ENCODE measurements around the gene CCL19. TPM values are rescaled to one million over a fixed set of nuclear protein-coding genes. Genes with fewer than 3 reads are reported as not detected.
A peak's percentile ranks its signal among the peaks of the same experiment; 100 is the strongest.

Gene CCL19
- total RNA-seq, 2 donors from 2014 or later = 8.0 to 13.4 TPM

- ATAC-seq (no peak), DNase-seq (no peak)
- intact Hi-C loops (cut with DNase I) = loop anchor here in 1 of 2 donors (5.0 kb wide), 1 partner anchor 32 kb away; no protein-coding TSS in a partner anchor
These were observed 21.1 kb downstream of the CCL19 start for GRCh38 chr9:34669809-34670562.

- DNase-seq = peak; percentile 95
- intact Hi-C loops (cut with DNase I) = loop anchor here in 1 of 2 donors (5.0 kb wide), 1 partner anchor 37 kb away; no protein-coding TSS in a partner anchor
- ATAC-seq = peak; percentile 90 to 92
These were observed 25.5 kb downstream of the CCL19 start for GRCh38 chr9:34665381-34666250.

- DNase-seq = no peak
These were observed 26.1 kb downstream of the CCL19 start for GRCh38 chr9:34665067-34665380.

GRCh38 chr9:34664281-34665066, 26.6 kb downstream of the CCL19 start:
- intact Hi-C loops (cut with DNase I) = loop anchor here in 1 of 2 donors (5.0 kb wide), 1 partner anchor 38 kb away; no protein-coding TSS in a partner anchor
- peak; percentile 44 to 48 for ATAC-seq
- DNase-seq = peak; percentile 81

More at GRCh38 chr9:34665067-34665380, 26.1 kb downstream of the CCL19 start:
- no peak for ATAC-seq
- intact Hi-C loops (cut with DNase I) = loop anchor here in 1 of 2 donors (5.0 kb wide), 1 partner anchor 37 kb away; no protein-coding TSS in a partner anchor

GRCh38 chr9:34663303-34663605, 27.8 kb downstream of the CCL19 start:
- intact Hi-C loops (cut with DNase I) = no loop called here
- DNase-seq (no peak), ATAC-seq (no peak)

GRCh38 chr9:34662526-34663302, 28.4 kb downstream of the CCL19 start, which contains the start of gene CCL27:
Gene CCL27, minus strand, starts transcription at chr9:34662657. Its CDS starts 24 bp downstream, at chr9:34662633.
- intact Hi-C loops (cut with DNase I) = no loop called here
- ATAC-seq = no peak

GRCh38 chr9:34659592-34660253, 31.4 kb downstream of the CCL19 start:
- intact Hi-C loops (cut with DNase I) = no loop called here
- DNase-seq = no peak
- ATAC-seq = no peak

More at GRCh38 chr9:34662526-34663302, 28.4 kb downstream of the CCL19 start, which contains the start of gene CCL27:
- DNase-seq = no peak

GRCh38 chr9:34658461-34658860, 32.6 kb downstream of the CCL19 start:
- intact Hi-C loops (cut with DNase I) = no loop called here
- DNase-seq = no peak
- ATAC-seq = no peak

- intact Hi-C loops (cut with DNase I) = no loop called here
- no peak for DNase-seq
- ATAC-seq = no peak
These were observed 34.1 kb downstream of the CCL19 start for GRCh38 chr9:34656992-34657391.

GRCh38 chr9:34655394-34655793, 35.7 kb downstream of the CCL19 start:
- intact Hi-C loops (cut with DNase I) = no loop called here
- no peak for ATAC-seq
- no peak for DNase-seq

- ATAC-seq (peak; percentile 50 to 78), DNase-seq (peak; percentile 78)
- intact Hi-C loops (cut with DNase I) = no loop called here
These were observed 36.6 kb downstream of the CCL19 start for GRCh38 chr9:34654323-34655051.

GRCh38 chr9:34653151-34654072, 37.7 kb downstream of the CCL19 start:
- ATAC-seq (peak; percentile 7 to 24), DNase-seq (no peak)
- intact Hi-C loops (cut with DNase I) = no loop called here

GRCh38 chr9:34652602-34653000, 38.5 kb downstream of the CCL19 start:
- DNase-seq (no peak), ATAC-seq (no peak)

GRCh38 chr9:34651876-34652601, 39.0 kb downstream of the CCL19 start, which contains the start of gene IL11RA:
Gene IL11RA, plus strand, starts transcription at chr9:34652185. Its CDS starts 3,033 bp downstream, at chr9:34655218.
- DNase-seq = peak; percentile 90
- intact Hi-C loops (cut with DNase I) = no loop called here
- ATAC-seq = peak; percentile 75 to 82

More at GRCh38 chr9:34652602-34653000, 38.5 kb downstream of the CCL19 start:
- intact Hi-C loops (cut with DNase I) = no loop called here

- intact Hi-C loops (cut with DNase I) = no loop called here
- ATAC-seq = no peak
These were observed 39.8 kb downstream of the CCL19 start for GRCh38 chr9:34651321-34651720.

More at GRCh38 chr9:34651321-34651720, 39.8 kb downstream of the CCL19 start:
- no peak for DNase-seq
